K562 (cell line): ENCODE data around the gene CRAT. TPM values are rescaled to one million over a fixed set of nuclear protein-coding genes. Genes with fewer than 3 reads are reported as not detected.

Source experiments
- ATAC-seq: fragments of 200-7000 bp; cut with Tn5 transposase; 3 replicates; pipeline ENCODE4 v1.9.1; 2020; ENCODE audit warnings: moderate library complexity
- BruUV-seq: library from RNA; stranded (reverse); fragments of 400-500 nt; replicated peaks from 2 replicates; lab custom pipeline; 2021; lab: Mats Ljungman, UMichigan
- CTCF ChIA-PET: fragments of 300-600 bp; formaldehyde crosslinking; extraction: SDS; loops from one replicate; lab custom pipeline; 2021; ENCODE audit warnings: low intra/inter-chr PET ratio; lab: Yijun Ruan, JAX
- POLR2A ChIA-PET: fragments of 300-600, 350-650 bp; sonication (Branson Sonifier 250); formaldehyde crosslinking; extraction: SDS; loops from one replicate; lab custom pipeline; 2021; ENCODE audit warnings: antibody characterized with exemption, inconsistent platforms; lab: Yijun Ruan, JAX
- DNase-seq, 4 experiments: peaks; one replicate each; pipeline versions ENCODE4 v3.0.0 to v3.0.0-alpha.2; 2011 to 2018; ENCODE audit warnings: low spot score in 3 of 4, mixed read lengths in 3 of 4; ENCODE audit errors: extremely low read depth in 1 of 4
- FAIRE-seq: peaks from 2 replicates; lab custom pipeline; 2011; peaks lifted over from hg19 to GRCh38; lab: Jason Lieb, UNC
- H2AFZ ChIP-seq: 2 replicates; pipeline ENCODE4 v1.6.0; 2011; ENCODE audit warnings: low read depth, low read length, control low read depth, inconsistent platforms
- H3K27ac ChIP-seq: fragments of 200-600 bp; 3 replicates; pipeline ENCODE4 v1.8.0; 2011; ENCODE audit warnings: low read depth, mild to moderate bottlenecking, control low read depth, inconsistent platforms, low read length, moderate library complexity, mixed read lengths; ENCODE audit errors: extremely low read depth
- H3K27me3 ChIP-seq, 2 experiments: fragments of 300-600 bp in 1 of 2; 2 replicates in 1 of 2; 3 replicates in 1 of 2; pipeline versions ENCODE4 v1.6.0 to v1.8.0; 2011; ENCODE audit warnings: inconsistent platforms in 2 of 2, low read length in 2 of 2, mild to moderate bottlenecking in 1 of 2, mixed read lengths in 1 of 2, moderate library complexity in 1 of 2; ENCODE audit not compliant: control insufficient read depth in 2 of 2, insufficient read depth in 2 of 2
- H3K36me3 ChIP-seq: fragments of 300-600 bp; 3 replicates; pipeline ENCODE4 v1.8.0; 2011; ENCODE audit warnings: mild to moderate bottlenecking, low read length, inconsistent platforms; ENCODE audit not compliant: control insufficient read depth, insufficient read depth
- H3K4me1 ChIP-seq, 2 experiments: fragments of 200-600 bp in 1 of 2; replicated peaks in 1 of 2; 2 replicates in 1 of 2; 3 replicates in 1 of 2; pipeline versions ENCODE4 v1.5.1 to v1.8.0; 2011; ENCODE audit warnings: inconsistent platforms in 2 of 2, low read length in 2 of 2, mild to moderate bottlenecking in 1 of 2, mixed read lengths in 1 of 2, moderate library complexity in 1 of 2; ENCODE audit not compliant: control insufficient read depth in 2 of 2, insufficient read depth in 2 of 2
- H3K4me2 ChIP-seq: 2 replicates; pipeline ENCODE4 v1.6.1; 2011; ENCODE audit warnings: low read length, control low read depth, inconsistent platforms, mixed read lengths; ENCODE audit not compliant: insufficient read depth
- H3K4me3 ChIP-seq: fragments of 200-600 bp; sonication (generic), shearing (Covaris generic); 2 replicates; pipeline ENCODE4 v1.5.1; 2016; ENCODE audit warnings: control low read depth, inconsistent platforms
- H3K79me2 ChIP-seq: fragments of 200-600 bp; 3 replicates; pipeline ENCODE4 v1.8.0; 2011; ENCODE audit warnings: low read length, inconsistent platforms; ENCODE audit not compliant: control insufficient read depth, insufficient read depth
- H3K9ac ChIP-seq, 2 experiments: 2 replicates each; pipeline versions ENCODE4 v1.6.0 to v1.6.1; 2011; ENCODE audit warnings: low read depth in 2 of 2, low read length in 2 of 2, control low read depth in 1 of 2, inconsistent platforms in 1 of 2, mild to moderate bottlenecking in 1 of 2, mixed read lengths in 1 of 2; ENCODE audit not compliant: insufficient read depth in 1 of 2
- H3K9me1 ChIP-seq: one replicate; pipeline ENCODE4 v1.6.0; 2011; ENCODE audit warnings: inconsistent platforms, mild to moderate bottlenecking, low read length, moderate library complexity; ENCODE audit not compliant: control insufficient read depth, insufficient read depth
- H3K9me3 ChIP-seq: replicated peaks from 2 replicates; pipeline ENCODE4 v1.5.1; 2011; ENCODE audit warnings: low read depth, low read length, inconsistent platforms; ENCODE audit not compliant: control insufficient read depth, insufficient read depth
- H4K20me1 ChIP-seq: replicated peaks from 2 replicates; pipeline ENCODE4 v1.6.1; 2011; ENCODE audit warnings: low read length, inconsistent platforms, mixed read lengths; ENCODE audit not compliant: control insufficient read depth, insufficient read depth
- C11orf30 ChIP-seq: fragments of 450-650 bp; IDR thresholded peaks from 2 replicates; pipeline ENCODE4 v1.6.1; 2016; ENCODE audit warnings: low read depth, mild to moderate bottlenecking
- IRF2 ChIP-seq: sonication (generic); formaldehyde crosslinking; IDR thresholded peaks from 2 replicates; pipeline ENCODE4 v1.8.1; 2022; ENCODE audit warnings: mild to moderate bottlenecking, missing genetic modification reagents
- PCBP1 ChIP-seq: fragments of 200-400 bp; formaldehyde crosslinking; IDR thresholded peaks from 2 replicates; pipeline ENCODE4 v1.6.1; 2018; ENCODE audit warnings: mild to moderate bottlenecking, low read depth, low read length; ENCODE audit not compliant: poor library complexity, severe bottlenecking
- POLR2H ChIP-seq: IDR thresholded peaks from 2 replicates; pipeline ENCODE4 v1.6.1; 2016; ENCODE audit warnings: missing genetic modification characterization, low read depth, mild to moderate bottlenecking, control low read depth, missing compliant biosample characterization, moderate library complexity
- TEAD1 ChIP-seq, 2 experiments: fragments of 450-650 bp in 1 of 2; sonication (generic) in 1 of 2; formaldehyde crosslinking; IDR thresholded peaks; 2 replicates each; pipeline versions ENCODE4 v1.4.0 to v1.8.0; 2020 to 2022; ENCODE audit warnings: mild to moderate bottlenecking in 2 of 2, missing genetic modification reagents in 1 of 2
- ZBTB1 ChIP-seq: sonication (generic); formaldehyde crosslinking; IDR thresholded peaks from 2 replicates; pipeline ENCODE4 v1.8.1; 2023; ENCODE audit warnings: missing genetic modification reagents, low read depth, mild to moderate bottlenecking, borderline replicate concordance
- ZNF263 ChIP-seq: sonication (generic); formaldehyde crosslinking; IDR thresholded peaks from 2 replicates; pipeline ENCODE4 v1.8.0; 2022; ENCODE audit warnings: mild to moderate bottlenecking, missing genetic modification reagents, borderline replicate concordance
- ZNF57 ChIP-seq: fragments of 450-650 bp; formaldehyde crosslinking; IDR thresholded peaks from 2 replicates; pipeline ENCODE4 v1.4.0; 2020; ENCODE audit warnings: mild to moderate bottlenecking, moderate library complexity
- WGBS: fragments of 100-300 bp; shearing (Covaris generic); methylation state at CpG from one replicate; pipeline ENCODE4 v1.1.6; 2016; ENCODE audit warnings: low coverage, mixed read lengths; ENCODE audit not compliant: insufficient coverage; ENCODE audit errors: missing lambda C conversion rate; 5-methylcytosine and 5-hydroxymethylcytosine counted together
- in situ Hi-C: fragments of 300-500 bp; cut with MboI; formaldehyde crosslinking; loops from 4 replicates; pipeline ENCODE4 v1.15.0; 2018; ENCODE audit warnings: inconsistent platforms, mixed read lengths
- intact Hi-C: fragments of 100-400 bp; cut with micrococcal nuclease; formaldehyde crosslinking; loops from 2 replicates; pipeline ENCODE4 v1.14.2; 2022
- polyA plus RNA-seq, 8 experiments: library from polyadenylated mRNA; depleted of rRNA in 4 of 8; stranded (reverse) in 5 of 8; unstranded in 3 of 8; fragments of >200 nt; fragmentation: Nextera tagmentation in 2 of 8; fragmentation: Illumina TruSeq in 1 of 8; extraction: Ambion mirVana in 2 of 8; extraction: Trizol in 1 of 8; gene quantifications; 2 replicates each; pipeline versions ENCODE4 v1.2.1 to v1.2.3, GENCODE V29; 2011 to 2014; ENCODE audit warnings: inconsistent platforms in 1 of 8, missing spikeins in 1 of 8
- total RNA-seq, 7 experiments: library from RNA; depleted of rRNA in 6 of 7; stranded (reverse); fragments of >200 nt in 6 of 7; fragmentation: Illumina TruSeq in 2 of 7; extraction: Trizol in 2 of 7; gene quantifications; 2 replicates each; pipeline versions ENCODE4 v1.2.1 to v1.2.3, GENCODE V29; 2011 to 2021; ENCODE audit warnings: low replicate concordance in 1 of 7
- TF ChIP-seq, protein P1 (sequence below): fragments of 450-650 bp; formaldehyde crosslinking; IDR thresholded peaks from 2 replicates; pipeline ENCODE4 v1.4.0; 2022; ENCODE audit warnings: missing genetic modification characterization
- TF ChIP-seq, protein P2 (sequence below), 2 experiments: IDR thresholded peaks; 2 replicates each; pipeline ENCODE4 v1.6.1; 2011; ENCODE audit warnings: borderline replicate concordance in 1 of 2, control low read depth in 1 of 2, low read depth in 1 of 2, low read length in 1 of 2, mild to moderate bottlenecking in 1 of 2, mixed read lengths in 1 of 2, moderate library complexity in 1 of 2; ENCODE audit not compliant: insufficient read depth in 1 of 2, insufficient read length in 1 of 2, poor library complexity in 1 of 2, severe bottlenecking in 1 of 2; ENCODE audit errors: extremely low read depth in 1 of 2
- TF ChIP-seq, protein P3 (sequence below): sonication (generic); formaldehyde crosslinking; IDR thresholded peaks from 2 replicates; pipeline ENCODE4 v1.9.0; 2022; ENCODE audit warnings: mild to moderate bottlenecking, missing genetic modification reagents
- TF ChIP-seq, protein P4 (sequence below): fragments of 250-450 bp; sonication (Bioruptor Pico); IDR thresholded peaks from 2 replicates; pipeline ENCODE4 v1.5.0; 2021

CRAT gene
- total and polyA plus RNA-seq, 9 of the 15 experiments (the other 6 are each of a cell fraction or from before 2014, with no cell fraction given) = 0.20 to 13.8 (median 5.4) TPM

DNA sequence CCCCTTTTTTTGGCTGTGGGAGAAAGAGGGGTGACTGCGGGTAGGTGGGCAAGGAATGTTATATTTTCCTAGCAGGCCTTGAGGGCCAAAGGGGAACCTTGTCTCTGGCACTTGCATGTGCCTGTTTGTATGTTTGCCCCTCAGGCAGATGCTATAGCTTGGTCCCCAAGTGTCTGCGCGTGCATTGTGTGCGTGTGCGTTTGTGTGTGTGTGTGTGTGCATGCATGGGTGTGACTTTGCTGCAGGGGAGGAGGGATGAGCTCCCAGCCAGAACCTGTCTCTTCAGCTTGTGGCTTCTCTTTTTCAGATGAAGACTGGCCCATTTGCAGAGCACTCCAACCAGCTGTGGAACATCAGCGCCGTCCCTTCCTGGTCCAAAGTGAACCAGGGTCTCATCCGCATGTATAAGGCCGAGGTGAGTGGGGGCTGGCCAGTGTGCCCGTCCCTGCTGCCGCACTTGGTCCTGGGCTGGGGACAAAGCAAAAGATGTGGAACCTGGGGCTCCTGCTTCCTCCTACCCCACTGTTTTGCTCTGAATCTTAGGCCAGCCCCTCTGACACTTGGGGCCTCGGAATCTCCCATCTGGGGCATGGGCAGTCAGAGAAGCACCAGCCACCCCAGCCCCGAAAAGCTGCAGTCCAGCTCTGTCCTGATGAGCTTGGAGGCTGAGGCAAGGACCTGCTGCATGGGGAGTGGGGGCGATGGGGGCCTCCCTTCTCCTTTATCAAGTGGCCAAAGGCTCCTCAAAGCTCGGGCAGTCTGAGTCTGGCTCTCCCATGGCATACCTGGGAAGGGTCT is 31.7 kb upstream of the CRAT start:
- peaks cover 59% of the 10 kb centered on the region; the same call in 2 of the 3 replicates for H3K36me3 ChIP-seq
- no peak overlapping the region for H3K4me3 ChIP-seq
- BruUV-seq = no TSS peak
- no peaks in the 10 kb centered on the region for H4K20me1 ChIP-seq
- TF ChIP-seq ZNF57 (CRISPR knock-in tag) = no peak
- TF ChIP-seq POLR2H (tag) = no peak
- 0 out of 2 replicates have a peak, but pooled peaks have one; percentile 21 for TF ChIP-seq IRF2
- TF ChIP-seq, protein P1, sequence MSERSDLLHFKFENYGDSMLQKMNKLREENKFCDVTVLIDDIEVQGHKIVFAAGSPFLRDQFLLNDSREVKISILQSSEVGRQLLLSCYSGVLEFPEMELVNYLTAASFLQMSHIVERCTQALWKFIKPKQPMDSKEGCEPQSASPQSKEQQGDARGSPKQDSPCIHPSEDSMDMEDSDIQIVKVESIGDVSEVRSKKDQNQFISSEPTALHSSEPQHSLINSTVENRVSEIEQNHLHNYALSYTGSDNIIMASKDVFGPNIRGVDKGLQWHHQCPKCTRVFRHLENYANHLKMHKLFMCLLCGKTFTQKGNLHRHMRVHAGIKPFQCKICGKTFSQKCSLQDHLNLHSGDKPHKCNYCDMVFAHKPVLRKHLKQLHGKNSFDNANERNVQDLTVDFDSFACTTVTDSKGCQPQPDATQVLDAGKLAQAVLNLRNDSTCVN (CRISPR knock-in tag) = no peak
- TF ChIP-seq, protein P2, sequence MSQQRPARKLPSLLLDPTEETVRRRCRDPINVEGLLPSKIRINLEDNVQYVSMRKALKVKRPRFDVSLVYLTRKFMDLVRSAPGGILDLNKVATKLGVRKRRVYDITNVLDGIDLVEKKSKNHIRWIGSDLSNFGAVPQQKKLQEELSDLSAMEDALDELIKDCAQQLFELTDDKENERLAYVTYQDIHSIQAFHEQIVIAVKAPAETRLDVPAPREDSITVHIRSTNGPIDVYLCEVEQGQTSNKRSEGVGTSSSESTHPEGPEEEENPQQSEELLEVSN (IDR thresholded peaks at IDR 0.05; ENCODE audit: borderline replicate concordance in 1 of 2, extremely low read depth in 1 of 2, insufficient read depth in 1 of 2, insufficient read length in 1 of 2, low read depth in 1 of 2, low read length in 1 of 2, poor library complexity in 1 of 2, severe bottlenecking in 1 of 2) = no peak
- TF ChIP-seq TEAD1 (CRISPR knock-in tag; IDR thresholded peaks at IDR 0.05) = peak in 1 of 2 experiments; percentile 16; a peak in 1 of 4 replicates
- TF ChIP-seq, protein P3, sequence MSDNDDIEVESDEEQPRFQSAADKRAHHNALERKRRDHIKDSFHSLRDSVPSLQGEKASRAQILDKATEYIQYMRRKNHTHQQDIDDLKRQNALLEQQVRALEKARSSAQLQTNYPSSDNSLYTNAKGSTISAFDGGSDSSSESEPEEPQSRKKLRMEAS = 0 out of 2 replicates have a peak, but pooled peaks have one; percentile 22
- no peak for TF ChIP-seq ZBTB1 (CRISPR knock-in tag)
- TF ChIP-seq ZNF263 (CRISPR knock-in tag) = 0 out of 2 replicates have a peak, but pooled peaks have one; percentile 17
- TF ChIP-seq, protein P4, sequence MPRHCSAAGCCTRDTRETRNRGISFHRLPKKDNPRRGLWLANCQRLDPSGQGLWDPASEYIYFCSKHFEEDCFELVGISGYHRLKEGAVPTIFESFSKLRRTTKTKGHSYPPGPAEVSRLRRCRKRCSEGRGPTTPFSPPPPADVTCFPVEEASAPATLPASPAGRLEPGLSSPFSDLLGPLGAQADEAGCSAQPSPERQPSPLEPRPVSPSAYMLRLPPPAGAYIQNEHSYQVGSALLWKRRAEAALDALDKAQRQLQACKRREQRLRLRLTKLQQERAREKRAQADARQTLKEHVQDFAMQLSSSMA (CRISPR knock-in tag) = no peak
- no peak for TF ChIP-seq PCBP1
- TF ChIP-seq C11orf30 = no peak
- WGBS = 94% methylated on average over 12 of the region's 15 CpGs
- DNase-seq = no peak
- H3K27ac ChIP-seq = no peak overlapping the region
- intact Hi-C loops (no loop called here), in situ Hi-C loops (no loop called here)
- peaks cover 30 to 62% of the 10 kb centered on the region in 2 experiments for H3K4me1 ChIP-seq
- H3K9me1 ChIP-seq = no peaks in the 10 kb centered on the region
- peaks cover 17% of the 10 kb centered on the region for H3K79me2 ChIP-seq
- peak overlapping the region in 1 of 2 experiments; percentile 6; a peak in 1 of 4 replicates for H3K9ac ChIP-seq
- no peak overlapping the region for H2AFZ ChIP-seq
- no peaks in the 10 kb centered on the region for H3K27me3 ChIP-seq
- no peak for ATAC-seq
- POLR2A ChIA-PET = interaction anchor here (0.9 to 2.1 kb wide), 9 partner anchors 9 to 466 kb away, joined by 3 to 6 read pairs (median 4); partner anchors contain the start of genes IER5L and PTPA
- H3K9me3 ChIP-seq = no peaks in the 10 kb centered on the region
- CTCF ChIA-PET = interaction anchor here (0.7 kb wide), 1 partner anchor 469 kb away, joined by 3 read pairs; no protein-coding TSS in a partner anchor
- FAIRE-seq = no peak
- no peak overlapping the region for H3K4me2 ChIP-seq
